NOMO-1 treated with dmso at 0.1 percent for 144 hours (cell line): ENCODE data around the gene AHCTF1.
"Not testable (repeated sequence)": the region's sequence is repeated elsewhere in the genome, so short reads cannot be mapped to it uniquely, and the experiment has no call there.

Source experiments
- DNase-seq: peaks from one replicate; lab custom pipeline; 2025; ENCODE audit not compliant: unreplicated experiment; lab: John Stamatoyannopoulos, UW

AHCTF1 gene

GRCh38 chr1:246923900-246924299, 7.8 kb downstream of the AHCTF1 start:
- no peak for DNase-seq

GRCh38 chr1:246923482-246923881, 8.3 kb downstream of the AHCTF1 start:
- DNase-seq: no peak

DNA sequence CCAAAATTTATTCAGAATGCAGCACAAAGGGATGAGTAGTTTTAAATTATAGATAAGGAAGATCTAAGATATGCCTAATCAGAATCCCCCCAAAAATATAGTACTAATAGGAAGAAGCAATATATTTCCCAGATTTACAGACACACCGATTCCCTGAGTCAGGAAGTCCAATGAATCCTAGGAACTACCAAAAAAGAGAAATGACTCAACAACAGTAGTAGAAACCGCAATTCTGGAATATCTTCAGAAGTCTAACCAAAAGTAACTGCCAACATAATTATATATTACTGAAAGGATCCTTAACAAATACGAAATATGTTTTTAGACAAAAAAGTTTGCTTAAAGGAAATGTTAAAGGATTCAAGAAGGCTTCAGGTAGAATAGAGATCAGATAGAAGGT, 10.3 kb downstream of the AHCTF1 start:
- DNase-seq: no peak

GRCh38 chr1:246919902-246920301, 11.8 kb downstream of the AHCTF1 start:
- no peak for DNase-seq

DNA sequence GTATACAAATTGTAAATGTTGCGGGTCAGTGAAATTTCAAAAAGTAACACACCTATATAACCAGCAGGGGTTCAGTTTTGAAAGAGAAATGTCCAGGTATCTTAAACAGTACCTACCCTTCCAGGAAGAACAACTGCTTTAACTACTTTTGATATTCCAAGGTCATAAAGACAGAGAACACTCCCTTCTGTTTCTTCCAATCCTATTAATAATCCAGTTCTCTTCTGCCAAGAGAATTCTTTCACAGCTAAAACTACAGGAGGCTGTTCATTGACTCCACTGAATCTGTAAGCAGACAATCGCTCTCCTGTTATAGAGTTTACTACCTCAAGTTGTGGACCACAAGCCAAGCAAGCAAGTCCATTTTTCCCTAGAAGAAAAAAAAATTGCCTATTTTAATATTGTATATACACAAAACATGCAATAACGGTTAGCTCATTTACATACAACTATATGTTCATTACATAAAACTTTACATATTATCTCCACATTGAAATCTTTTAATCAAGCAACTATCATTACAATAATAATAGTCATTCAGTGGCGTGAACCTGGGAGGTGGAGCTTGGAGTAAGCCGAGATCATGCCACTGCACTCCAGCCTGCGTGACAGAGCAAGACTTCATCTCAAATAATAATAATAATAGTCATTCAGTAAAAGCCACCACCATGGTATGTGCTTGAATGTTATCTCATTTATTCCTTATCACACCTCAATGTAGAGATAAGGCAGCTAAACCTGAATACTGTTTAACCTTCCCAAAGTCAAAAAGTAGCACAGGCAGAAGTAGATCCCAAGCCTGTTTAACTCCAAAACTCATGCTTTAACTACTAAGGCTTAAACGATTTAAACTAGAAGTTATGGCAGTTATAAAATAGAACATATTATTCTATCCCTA, 15.5 kb downstream of the AHCTF1 start:
- DNase-seq: not testable (repeated sequence)

- no peak for DNase-seq
Measured at GRCh38 chr1:246907472-246907871, 24.3 kb downstream of the AHCTF1 start.

DNA sequence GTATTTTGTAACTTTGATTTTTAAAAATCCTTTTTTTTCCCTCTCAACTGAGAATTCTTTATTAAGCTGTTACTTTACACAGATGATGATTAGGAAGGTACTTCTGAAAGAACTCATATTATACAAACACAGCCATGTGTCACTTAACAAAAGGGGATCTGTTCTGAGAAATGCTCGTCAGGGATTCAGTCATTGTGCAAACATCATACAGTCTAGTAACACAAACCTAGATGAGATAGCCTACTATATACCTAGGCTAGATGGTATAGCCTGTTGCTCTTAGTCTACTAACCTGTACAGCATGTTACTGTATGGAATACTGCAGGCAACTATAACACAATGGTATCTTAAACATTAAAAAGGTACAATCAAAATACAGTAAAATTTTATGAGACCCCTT, 24.9 kb downstream of the AHCTF1 start:
- no peak for DNase-seq

DNA sequence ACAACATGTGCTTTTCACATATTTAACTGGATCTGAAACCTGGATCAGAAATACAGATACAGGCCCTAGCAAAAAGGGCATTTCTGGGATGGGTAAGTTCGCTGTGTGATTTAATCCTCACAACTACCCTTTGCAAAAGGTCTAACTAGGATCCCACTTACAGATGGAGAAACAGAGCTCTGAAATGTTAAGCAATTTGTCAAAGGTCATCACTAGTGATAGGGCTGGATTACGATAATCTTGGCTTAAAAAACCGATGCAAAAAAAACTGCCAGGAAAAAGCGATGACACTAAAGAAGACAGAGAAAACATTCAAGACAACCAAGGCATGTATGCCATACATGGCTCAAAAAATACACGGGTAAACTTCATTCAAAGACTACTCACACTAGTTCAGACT, 29.9 kb downstream of the AHCTF1 start:
- DNase-seq: no peak

- DNase-seq: no peak
Measured at GRCh38 chr1:246897302-246897701, 34.4 kb downstream of the AHCTF1 start.

GRCh38 chr1:246893191-246893939, 38.4 kb downstream of the AHCTF1 start:
- DNase-seq: no peak

DNA sequence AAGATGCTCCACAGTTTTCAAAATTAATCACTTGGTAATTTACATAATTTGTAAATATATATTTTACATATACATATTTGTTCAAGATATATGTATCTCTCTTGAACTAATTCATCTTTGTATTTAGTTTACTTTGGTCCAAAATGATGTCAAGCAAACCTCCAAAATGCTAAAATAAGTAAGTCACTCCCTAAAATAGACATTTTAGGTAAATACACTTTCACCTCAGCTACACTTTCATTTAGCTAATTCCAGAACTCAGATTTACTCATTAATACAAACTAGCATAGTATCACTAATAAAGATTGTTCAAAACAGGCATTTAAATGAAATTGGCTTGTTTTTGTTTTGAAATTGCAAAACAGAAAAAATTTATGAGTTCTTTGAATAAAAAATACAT, 40.6 kb downstream of the AHCTF1 start:
- no peak for DNase-seq

DNA sequence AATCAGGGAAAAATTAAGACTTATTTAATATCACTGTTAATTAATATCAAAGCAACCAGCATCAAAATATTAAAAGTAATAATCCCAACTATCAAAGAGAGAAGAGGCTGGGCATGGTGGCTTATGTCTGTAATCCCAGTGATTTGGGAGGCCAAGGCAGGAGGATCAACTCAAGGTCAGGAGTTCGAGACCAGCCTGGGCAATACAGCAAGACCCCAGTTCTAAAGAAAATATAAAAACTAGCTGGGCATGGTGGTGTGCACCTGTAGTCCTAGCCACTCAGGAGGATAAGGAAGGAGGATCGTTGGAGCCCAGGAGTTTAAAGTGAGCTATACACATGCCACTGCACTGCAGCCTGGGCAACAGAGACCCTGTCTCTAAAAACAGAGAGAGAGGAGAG, 43.2 kb downstream of the AHCTF1 start:
- DNase-seq: no peak

GRCh38 chr1:246885389-246885788, 46.4 kb downstream of the AHCTF1 start:
- DNase-seq: not testable (repeated sequence)

DNA sequence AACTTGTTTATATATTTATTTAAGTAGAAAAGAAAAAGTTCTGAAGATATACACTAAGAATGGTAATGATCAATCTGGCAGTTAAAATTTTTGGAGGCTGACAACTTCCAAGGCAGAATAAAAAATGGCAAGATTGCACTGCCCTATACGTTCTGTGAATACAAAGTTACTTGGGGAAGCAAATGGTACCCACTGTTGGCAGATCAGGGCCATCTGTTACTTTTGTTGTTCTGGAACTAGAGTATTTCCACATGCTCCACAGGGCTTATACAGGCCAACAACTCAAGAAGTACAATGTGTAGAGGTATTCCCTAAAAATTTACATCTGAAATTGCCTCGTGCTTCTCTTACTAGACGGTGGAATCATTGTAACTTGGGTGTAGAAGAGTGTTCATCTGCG, 53.2 kb downstream of the AHCTF1 start:
- DNase-seq: no peak

- no peak for DNase-seq
Measured at GRCh38 chr1:246876431-246876830, 55.3 kb downstream of the AHCTF1 start.

DNA sequence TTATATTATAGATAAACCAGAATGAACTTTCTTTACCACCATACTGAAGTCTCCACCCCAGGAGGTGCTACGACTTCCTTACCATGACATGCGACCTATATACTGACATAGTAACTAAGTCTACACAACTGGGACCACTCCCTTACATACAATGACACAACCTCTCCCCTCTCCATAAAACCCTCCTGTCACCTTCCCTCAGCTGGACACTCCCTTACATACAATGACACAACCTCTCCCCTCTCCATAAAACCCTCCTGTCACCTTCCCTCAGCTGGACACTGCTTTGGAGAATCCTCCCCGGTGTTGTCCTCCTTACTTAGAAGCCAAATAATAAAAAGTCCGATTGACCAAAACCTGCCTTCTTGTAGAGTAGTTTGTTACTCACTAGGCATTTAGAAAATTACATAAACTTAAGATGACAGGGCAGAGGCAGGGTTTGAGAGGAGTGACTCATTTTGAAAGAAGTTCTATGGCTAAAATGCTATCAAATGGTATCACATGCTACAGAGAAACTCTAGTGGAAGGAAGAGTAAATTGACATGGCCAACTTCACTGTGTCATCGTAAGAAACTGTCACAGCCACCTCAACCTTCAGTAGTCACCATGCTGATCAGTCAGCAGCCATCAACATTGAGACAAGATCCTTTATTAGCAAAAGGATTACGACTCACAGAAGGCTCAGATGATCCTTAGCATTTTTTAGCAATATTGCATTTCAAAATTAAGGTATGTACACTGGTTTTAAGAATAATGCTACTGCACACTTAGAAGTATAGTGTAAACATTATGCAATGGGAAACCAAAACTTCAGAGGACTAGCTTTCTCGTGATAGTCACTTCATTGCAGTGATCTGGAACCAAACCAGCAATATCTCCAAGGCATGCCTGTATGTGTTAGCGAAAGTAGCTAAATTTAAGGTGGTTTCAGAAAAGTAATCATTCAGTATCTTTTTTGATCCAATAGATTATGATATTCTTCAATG, 56.4 kb downstream of the AHCTF1 start:
- no peak for DNase-seq

- DNase-seq: no peak
Measured at GRCh38 chr1:246865921-246866320, 65.8 kb downstream of the AHCTF1 start.

- not testable (repeated sequence) for DNase-seq
Measured at GRCh38 chr1:246863791-246864190, 68.0 kb downstream of the AHCTF1 start.

DNA sequence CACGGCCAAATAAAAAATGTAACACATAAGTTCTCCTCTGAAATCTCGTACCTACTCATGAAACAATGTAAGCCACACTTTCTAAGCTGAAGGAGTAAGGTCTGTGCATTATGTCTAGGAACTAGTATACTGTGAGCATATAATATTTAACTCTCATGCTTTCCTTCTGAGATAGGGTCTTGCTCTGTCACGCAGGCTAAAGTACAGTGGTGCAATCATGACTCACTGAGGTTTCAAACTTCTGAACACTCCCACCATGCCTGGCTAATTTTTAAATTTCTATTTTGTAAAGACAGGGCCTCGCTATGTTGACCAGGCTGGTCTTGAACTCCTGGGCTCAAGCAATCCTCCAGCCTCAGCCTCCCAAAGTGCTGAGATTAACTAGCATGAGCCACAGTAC, 71.3 kb downstream of the AHCTF1 start:
- DNase-seq: no peak

DNA sequence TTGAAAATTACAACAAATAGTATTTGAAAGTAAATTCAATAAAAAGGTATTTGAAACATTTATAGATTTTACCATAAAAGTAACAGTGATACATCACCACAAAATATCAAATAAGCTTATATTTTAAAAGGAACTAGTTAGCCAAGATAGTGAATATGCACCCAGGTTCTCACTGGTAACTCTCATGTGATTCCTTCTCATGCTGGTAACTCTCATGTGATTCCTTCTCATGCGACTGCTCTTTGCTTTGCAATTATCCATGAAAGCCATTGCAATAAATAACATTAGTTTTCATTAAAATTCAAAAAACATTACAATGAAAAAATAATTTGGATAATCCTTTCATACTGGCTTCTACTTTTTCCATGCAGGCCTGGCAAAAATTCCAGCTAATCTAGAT, 75.4 kb downstream of the AHCTF1 start:
- DNase-seq: no peak

GRCh38 chr1:246850640-246851039, 81.1 kb downstream of the AHCTF1 start:
- DNase-seq: not testable (repeated sequence)
